ENCODE measurements around the gene FMNL2.

FMNL2 gene

DNA sequence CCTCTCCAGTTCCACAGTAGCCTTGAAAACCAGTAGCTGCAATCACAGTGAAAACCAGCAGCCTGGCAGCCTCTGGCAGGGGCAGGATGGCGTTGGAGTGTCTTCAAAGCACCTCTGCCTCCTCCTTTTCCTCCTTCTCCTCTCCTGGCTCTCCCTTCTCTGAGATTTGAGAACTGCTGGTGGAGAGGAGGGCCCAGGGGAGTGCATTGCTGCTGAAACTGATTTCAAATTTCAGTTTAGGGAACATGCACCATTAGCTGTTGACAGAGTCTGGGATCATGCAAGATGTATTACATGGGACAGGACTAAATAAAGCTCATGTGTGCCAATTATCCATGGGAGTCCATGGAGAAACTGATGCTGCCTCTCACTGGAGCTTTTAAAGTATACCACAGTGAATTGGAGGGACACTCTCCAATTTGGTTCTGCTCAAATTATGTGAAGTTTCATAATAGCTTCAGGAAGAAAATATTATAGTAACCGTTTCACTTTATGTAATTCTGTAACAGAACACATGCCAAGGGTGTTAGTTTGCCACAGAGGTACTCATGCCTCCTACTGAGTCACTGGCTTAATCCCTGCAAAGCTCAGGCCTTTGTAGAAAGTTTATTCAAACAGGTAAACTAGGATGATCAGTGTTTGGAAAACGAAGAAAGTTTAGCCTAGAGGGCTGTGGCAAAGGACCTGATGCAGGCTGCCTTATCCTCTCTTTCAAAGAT lies 236.2 kb downstream of the FMNL2 start:
- DNase-seq (ENCODE audit: low read depth in 4 of 4, low spot score in 1 of 4) = no peak

DNA sequence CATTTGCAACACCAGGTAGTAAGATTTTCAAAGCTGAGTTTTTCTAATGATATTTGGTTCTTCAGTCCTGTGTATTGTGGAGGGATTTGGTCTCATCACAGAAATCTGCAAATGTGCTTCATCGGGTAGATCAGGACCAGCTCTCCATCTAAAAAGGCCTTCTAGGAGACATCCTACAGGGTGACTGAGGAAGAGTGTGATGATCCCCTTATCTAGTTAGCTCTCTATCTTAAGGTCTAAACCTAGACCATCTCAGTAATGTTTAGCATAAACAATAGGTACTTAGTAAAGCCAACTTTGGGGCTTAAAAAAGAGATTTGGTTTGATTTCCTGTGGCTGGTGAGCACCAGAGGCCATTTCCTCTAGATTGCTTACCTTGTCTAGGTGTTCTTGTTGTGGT lies 237.1 kb downstream of the FMNL2 start:
- no peak for DNase-seq (ENCODE audit: low read depth in 4 of 4, low spot score in 1 of 4)

DNA sequence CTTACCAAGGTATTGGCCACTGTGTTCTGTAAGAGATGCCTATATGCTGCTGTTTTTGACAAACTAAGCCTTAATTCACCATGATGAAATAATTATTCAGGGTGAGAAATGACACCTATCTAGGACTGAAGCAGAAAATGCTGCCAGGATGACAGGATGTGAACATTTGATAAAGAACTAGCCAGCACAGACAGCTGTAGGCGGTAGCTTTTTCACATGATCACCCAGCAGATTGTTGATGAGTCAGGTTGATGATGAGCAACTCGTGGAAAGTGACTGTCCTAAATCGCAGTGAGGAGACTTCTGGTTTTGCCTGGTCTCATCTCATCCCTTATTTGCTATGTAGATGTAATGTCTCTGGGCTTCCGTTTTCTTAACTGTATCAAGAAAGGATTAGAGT lies 238.2 kb downstream of the FMNL2 start:
- DNase-seq (ENCODE audit: low read depth in 4 of 4, low spot score in 1 of 4) = peak; percentile 2 to 37 (median 6)

DNA sequence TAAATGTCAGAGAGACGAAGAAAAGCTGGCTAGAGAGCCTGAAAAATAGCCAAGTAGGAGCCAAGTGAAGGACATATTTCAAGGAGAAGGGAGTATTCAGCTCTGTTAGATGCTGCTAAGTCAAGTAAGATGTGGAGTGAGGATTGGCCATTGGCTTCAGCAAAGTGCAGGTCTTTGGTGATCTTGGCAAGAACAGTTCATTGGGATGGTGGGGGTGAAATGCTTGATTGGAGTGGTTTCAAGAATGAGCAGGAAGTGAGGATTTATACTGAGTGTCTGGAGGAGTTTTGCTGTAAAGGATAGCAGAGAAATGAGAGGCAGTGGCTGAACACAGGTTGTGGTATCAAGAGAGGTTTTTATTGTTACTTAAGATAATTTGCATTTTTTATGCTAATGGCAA lies 242.6 kb downstream of the FMNL2 start:
- DNase-seq (ENCODE audit: low read depth in 4 of 4, low spot score in 1 of 4) = no peak

DNA sequence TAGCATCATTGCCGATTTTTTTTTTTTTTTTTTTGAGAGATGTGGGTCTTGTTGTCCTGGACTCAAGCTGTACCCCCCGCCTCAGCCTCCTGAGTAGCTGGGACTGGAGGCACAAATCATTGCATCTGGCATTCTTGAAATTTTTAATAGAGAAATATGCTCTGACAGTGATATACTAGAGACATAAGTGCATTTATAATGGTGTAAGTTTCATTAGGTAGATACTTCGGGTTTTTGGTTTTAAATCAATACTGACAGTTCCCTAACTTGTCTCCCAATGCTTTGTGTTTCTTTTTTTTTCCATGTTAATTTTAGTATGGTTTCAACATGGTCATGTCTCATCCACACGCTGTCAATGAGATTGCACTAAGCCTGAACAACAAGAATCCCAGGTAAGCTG lies 243.6 kb downstream of the FMNL2 start:
- DNase-seq (ENCODE audit: low read depth in 4 of 4, low spot score in 1 of 4) = no peak

DNA sequence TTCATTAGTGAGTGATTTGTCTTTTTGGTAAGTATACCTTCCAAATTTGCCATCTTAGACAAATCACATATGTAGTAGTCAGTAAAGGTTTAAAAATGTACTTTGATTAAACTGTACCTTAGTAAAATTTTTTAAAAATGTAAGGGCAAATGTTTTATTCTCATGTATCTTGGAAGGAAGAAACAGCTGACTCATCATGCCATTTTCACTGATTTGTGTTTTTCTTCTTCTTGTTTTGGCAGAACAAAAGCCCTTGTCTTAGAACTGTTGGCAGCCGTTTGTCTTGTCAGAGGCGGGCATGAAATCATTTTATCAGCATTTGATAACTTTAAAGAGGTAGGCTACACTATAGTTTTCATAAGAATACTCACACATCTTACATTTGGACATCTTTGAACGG lies 245.7 kb downstream of the FMNL2 start:
- no peak for DNase-seq (ENCODE audit: low read depth in 4 of 4, low spot score in 1 of 4)

DNA sequence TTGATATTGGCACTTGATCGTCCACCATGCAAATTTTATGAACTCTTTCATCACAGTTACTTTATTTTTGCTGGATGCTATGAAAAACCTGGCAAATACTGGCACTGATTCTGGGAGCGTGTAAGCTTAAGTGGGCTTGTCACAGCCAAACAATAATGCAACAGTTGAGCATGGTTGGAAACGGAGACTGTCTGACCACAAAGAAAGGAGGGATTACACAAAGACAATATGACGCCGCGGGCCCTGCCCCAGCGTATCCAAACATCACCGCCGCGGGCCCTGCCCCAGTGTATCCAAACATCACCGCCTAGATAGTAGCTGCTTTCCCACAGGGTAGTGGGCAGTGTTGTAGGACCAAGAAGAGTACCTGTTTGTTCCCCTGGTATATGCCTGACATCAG lies 246.4 kb downstream of the FMNL2 start:
- DNase-seq (ENCODE audit: low read depth in 4 of 4, low spot score in 1 of 4) = no peak

DNA sequence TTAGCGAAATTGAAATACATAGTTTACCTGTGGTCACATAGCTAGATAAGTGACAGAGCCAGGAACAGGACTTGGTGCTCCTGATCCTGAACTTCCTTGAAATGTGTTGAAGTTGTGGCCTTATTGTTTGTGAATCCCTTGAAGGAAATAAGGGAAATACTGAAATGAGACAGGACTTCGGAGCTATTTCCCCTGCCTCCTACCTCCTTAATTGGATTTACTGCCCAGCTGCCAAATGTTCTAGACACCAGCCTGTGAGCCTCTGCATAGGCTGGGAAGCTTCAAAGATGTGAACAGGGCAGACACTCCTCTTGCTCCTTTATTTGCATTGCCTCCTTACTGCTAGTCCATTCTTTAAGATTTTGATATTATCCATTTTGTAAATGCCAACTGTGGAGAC lies 247.1 kb downstream of the FMNL2 start:
- DNase-seq (ENCODE audit: low read depth in 4 of 4, low spot score in 1 of 4) = no peak

DNA sequence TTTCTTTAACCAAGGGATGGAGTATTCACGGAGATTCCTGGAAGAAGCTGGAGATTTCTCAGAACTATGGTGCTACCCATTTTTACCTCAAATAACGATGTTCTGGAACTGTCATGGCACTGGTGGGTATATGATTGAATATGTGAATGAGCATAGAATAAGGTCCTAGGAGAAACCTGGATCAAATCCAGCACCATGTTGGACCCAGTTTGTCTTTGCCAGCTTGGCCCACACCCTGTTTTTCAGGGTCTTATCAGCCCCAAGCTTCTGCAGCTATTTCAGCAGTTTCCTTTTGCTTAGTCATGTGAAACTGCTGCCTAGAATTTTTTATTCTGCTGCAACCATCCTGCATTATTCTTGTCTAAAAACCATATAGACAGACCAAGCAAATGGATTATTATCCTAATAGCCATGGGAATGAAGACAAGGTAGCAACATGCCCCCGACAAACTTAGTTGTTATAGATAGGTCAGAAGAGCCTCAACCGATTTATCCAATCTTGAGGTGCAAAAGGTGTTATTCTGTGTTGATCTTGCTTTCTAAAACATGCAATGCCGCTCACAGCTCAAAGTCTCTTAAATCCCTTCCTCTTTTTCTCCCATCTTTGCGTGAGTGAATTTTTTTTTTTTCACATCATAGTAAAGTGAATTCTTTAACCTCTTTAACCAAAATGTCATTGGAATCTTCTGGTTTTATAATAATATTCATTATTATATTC lies 248.7 kb downstream of the FMNL2 start:
- DNase-seq (ENCODE audit: low read depth in 4 of 4, low spot score in 1 of 4) = no peak

DNA sequence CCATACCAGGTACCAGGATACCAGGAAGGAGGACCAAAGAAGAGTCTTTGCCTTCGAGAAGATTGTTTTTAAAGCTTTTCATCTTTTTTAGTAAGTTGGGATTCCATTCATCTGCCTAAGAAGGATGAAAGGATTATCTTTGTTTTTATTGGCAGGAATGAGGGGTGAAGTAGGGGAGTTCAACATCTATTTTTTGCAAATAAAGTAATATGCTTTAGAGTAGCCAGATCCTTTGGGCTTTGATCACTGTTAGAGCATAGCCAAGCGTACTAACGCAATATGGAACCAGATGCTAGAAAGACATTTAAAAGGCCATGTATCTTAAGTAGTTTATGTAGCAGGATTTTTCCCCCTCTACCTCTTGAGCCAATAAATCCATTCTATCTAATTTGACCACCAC lies 249.3 kb downstream of the FMNL2 start:
- no peak for DNase-seq (ENCODE audit: low read depth in 4 of 4, low spot score in 1 of 4)

DNA sequence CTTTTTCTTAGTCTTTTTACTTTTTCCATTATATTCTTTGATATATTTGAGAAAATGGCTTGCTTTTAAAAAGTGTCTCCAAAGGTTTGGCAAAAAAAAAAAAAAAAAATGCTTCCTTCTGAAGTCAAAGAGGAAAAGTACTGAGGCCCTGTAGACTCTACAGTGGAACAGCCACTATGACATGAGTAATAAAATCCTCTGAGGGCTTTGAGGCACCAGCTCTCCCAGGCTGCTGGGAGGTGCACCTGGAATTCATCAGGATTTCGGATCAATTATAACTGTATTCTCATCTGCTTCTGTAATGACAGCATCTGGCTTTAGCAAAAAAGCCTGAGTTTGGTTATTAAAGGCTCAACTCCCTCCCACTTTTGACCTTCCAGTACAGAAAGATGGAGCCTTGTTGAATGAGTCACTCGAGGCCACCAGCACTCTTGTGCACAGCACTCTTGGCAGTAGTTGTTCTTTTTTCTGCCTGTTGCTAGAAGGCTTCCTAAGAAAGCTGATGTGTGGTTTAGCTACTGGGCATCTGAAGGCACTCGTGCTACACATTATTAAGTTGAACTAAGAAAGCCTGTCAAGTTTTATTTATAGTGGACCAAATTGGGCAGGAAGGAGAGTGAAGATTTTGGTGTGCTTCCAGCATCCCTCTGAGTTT lies 251.0 kb downstream of the FMNL2 start:
- DNase-seq (ENCODE audit: low read depth in 4 of 4, low spot score in 1 of 4) = no peak

DNA sequence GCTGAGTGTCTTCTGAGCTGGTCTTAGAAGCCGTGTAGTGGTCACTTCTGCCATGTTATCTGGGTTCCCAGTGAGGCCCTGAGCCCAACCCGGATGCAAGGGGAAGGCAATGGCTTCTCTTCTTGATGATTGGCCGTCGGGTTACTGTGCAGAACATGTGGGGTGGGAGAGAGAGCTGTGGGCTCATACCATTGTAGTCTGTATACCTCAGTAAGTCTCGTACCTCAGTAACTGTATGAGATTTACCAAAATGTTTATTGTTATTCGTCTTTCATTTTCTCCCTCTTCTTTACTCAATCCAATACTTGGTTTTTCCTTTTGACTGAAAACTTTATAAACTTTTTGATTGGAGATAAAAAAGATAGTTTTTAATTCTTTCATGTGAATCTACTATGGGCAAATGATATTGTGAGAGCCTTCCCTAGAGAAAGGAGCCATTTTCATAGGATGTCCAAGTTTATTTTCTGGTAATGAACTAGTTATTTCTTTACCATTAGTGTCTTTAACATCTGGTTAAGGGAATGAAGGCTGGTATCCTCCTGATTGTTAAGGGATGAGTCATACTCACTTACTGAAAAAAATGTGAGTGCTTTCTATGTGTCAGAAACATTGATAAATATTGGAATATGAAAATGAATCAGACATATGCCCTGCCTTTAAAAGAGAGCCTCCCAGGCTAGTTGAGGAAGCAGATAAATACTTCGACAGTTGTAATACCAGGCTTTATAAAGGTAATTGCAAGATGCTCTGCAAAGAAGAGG lies 252.4 kb downstream of the FMNL2 start:
- no peak for DNase-seq (ENCODE audit: low read depth in 4 of 4, low spot score in 1 of 4)

DNA sequence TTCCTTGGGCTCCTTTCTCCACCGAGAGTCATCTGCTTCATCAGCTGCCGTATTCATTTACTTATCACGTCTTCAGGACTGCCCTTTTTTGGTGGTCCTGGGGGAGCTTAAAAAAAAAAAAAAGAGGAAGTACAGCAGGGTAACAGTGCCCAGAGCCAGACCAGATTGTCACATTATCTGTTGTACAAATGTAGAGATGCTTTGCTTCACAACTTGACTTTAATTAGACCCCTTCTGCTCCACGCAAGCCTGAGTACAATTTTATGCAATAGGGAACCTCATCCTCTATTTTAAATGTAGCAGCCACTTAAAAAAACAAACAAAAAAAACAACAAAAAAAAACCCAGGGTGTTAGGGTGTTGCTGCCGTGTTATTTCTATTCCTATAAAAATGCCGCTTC lies 254.0 kb downstream of the FMNL2 start:
- no peak for DNase-seq (ENCODE audit: low read depth in 4 of 4, low spot score in 1 of 4)

DNA sequence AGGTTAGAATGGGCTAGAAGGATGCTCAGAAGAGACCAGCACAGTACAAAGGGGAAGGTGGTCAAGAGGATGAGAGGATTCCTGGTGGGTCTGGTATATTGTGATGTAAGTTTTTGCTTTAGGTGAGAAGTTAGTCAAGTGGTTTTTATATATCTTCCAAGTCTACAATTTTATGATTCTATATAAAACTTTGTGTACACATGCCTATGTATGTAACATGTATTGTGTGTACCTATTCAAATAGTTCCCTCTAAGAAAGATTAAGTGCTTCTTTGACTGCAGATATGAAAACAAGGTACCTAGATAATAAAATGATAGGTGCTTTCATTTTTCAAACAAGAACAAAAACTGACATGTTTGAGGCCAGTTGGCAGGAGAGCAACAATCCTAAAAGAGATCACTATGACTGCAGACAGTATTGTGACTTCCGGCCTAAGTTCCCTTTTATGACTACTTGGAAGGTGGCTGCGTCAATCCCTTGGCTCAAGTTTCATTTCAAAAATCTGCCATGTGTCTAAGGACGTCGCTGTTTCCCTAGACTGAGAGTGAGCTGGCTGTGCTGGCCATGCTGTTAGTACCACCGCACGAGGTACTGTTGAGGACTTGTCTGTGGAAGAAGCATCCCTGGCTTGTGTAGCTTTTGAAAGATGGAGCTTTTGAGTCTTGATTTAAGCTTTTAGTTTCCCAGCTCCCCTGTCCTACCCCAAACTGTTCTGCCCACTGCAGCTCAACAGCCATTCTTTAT lies 259.2 kb downstream of the FMNL2 start:
- no peak for DNase-seq (ENCODE audit: low read depth in 4 of 4, low spot score in 1 of 4)

DNA sequence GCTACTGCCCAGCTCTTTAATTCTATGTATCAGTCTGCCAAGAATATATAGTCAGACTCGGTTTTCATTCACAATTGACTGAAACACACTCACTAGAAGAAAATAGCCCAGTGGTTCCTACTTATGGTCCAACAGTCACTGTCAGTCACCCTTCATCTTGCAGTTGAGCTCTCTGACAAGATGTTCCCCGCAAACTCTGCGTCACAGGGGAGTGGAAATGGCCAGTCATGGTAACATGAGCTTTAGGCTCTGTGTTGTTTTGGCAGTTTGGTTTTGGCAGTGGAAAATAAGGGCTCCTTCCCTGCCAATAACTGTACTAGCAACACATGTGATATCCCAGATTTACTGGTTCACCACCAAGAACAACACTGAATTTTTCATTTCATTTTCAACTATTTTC lies 259.8 kb downstream of the FMNL2 start:
- DNase-seq (ENCODE audit: low read depth in 4 of 4, low spot score in 1 of 4) = no peak

DNA sequence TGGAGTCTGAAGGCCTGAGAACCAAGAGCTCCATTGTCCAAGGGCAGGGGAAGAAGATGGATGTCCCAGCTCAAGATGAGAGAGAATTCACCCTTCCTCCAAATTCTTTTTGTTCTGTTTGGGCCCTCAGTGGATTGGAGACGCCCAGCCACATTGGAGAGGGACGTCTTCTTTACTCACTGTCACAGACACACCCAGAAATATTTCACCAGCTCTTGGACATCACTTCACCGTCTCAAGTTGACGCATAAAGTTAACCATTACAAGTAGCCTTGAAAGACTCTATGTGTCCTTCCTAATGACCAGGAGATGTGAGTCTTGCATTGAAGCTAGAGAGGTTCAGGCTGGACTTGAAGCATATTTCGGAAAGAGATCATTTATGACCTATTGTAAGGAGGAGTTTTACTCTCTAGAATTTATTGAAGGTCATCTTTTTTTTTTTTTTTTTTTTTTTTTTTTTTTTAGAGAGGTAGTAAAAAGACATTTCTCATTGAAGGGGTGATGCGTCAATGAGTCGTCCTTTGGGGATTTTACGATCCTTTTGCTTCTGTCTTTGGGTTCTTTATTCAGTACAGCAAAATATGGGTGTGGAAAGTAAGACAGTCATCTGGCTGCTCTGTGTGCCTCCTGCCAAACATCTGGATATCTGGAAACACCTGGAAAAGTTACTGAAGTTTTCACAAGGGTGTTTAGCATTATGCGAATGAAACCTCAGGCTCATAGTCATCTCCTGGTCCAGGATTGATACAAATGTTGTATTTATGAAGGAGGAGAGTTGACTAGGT lies 264.2 kb downstream of the FMNL2 start:
- DNase-seq (ENCODE audit: low read depth in 4 of 4, low spot score in 1 of 4) = no peak

DNA sequence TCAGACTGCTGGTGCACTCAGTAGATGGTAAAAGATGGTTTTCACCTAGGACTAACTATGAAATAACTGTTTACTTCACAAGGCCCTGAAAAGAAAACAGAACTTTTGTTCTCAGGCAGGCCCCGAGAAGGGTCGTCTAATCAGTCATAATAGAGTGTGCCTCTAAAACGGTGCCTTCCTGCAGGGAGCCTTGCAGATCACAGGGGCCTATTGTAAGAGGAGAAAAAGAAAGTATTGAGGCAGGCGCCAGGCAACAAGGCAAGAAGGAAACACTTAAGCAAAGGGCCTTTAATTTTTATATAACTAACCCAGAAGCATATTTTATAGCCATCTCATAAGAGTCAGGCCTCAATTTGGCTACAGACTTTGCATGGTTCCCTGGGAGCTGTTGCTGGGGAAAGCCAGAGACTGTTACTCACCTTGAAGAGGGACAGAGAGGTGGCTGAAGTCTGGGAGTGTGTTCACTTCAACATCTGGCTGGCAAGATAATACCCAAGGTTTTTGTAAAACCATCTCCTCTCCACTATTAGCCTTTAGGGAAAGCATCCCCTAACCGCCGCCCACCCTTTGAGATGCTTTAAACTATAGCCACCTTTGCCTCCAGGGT lies 265.2 kb downstream of the FMNL2 start:
- DNase-seq (ENCODE audit: low read depth in 4 of 4, low spot score in 1 of 4) = no peak

DNA sequence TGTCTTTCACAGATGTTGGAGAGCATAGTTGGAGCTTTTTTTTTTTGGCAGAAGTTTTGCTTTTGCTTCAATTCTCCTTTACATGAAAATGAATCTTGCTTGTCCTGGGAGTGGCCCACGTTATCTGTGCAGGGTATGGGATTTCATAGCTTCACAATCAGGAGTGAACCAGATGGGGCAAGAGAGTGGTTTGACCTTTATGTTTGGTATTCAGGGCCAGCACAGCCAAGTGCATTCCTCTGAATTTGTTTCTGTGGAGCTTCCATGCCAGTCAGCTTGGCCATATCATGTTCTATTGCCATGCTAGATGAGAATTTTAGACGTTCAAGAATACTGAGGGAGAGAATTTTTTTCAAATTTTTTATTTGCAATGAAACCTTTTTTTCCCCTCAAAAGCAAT lies 265.7 kb downstream of the FMNL2 start:
- DNase-seq (ENCODE audit: low read depth in 4 of 4, low spot score in 1 of 4) = no peak

DNA sequence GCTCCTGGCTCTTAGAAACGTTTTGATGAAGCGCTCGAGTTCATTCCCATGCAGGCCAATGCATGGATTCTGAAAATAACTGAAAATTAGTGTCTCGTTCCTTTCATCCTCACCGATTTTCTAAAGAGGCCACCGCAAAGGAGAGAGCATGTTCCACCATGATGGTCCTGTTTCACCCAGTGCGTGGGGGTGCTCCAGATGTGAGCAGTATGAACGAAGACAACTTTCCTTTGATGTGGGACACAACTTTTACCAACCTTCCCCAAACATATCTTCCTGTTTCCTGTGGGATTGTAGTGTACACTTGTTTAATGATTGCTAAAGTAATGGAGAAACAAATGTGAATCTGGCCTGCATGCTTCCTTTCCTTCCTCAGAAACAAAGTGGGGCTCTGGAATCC lies 267.8 kb downstream of the FMNL2 start:
- DNase-seq (ENCODE audit: low read depth in 4 of 4, low spot score in 1 of 4) = no peak

DNA sequence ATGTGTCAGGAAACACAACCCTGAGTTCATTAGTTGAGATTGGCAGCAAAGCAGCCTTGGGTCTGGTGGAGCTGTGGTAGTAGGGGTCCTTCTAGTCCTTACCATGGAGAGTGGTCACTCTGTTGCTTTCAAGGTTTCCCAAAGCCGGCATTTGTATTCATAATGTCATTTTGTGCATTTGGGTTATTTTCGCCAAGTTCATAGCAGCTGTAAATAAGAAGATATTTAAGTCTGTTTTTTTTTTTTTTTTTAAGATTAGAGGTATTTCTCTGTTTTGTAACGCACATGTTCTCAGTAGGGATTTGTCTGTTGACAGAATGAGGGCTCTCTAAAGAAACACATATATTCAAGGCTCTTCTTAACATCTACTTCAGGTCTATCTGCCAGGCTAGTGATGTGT lies 268.2 kb downstream of the FMNL2 start:
- no peak for DNase-seq (ENCODE audit: low read depth in 4 of 4, low spot score in 1 of 4)

All from stimulated activated CD4-positive, alpha-beta T cell treated with anti-CD3 and anti-CD28 coated beads, Interleukin-1b, Interleukin-23, amount 100 ng/mL, for 24 hours (primary cell).